Head of caudate nucleus (tissue), 42 donors: ENCODE measurements around the gene TFAP2B.

Source experiments
- DNase-seq, 42 donors: peaks; one replicate each; pipeline versions ENCODE4 v3.0.0 to v3.0.0-alpha.2; 2020 to 2021; ENCODE audit warnings: mixed read lengths in 7 of 42
- intact Hi-C: fragments of 100-400 bp; cut with DNase I; formaldehyde crosslinking; loops from one replicate; pipeline ENCODE4 v1.15.0; 2022

The TFAP2B gene

GRCh38 chr6:50845499-50846143, 26.9 kb downstream of the TFAP2B start:
- intact Hi-C loops: no loop called here
- no peak for DNase-seq

GRCh38 chr6:50846144-50846851, 27.6 kb downstream of the TFAP2B start:
- intact Hi-C loops: no loop called here
- DNase-seq: no peak

DNA sequence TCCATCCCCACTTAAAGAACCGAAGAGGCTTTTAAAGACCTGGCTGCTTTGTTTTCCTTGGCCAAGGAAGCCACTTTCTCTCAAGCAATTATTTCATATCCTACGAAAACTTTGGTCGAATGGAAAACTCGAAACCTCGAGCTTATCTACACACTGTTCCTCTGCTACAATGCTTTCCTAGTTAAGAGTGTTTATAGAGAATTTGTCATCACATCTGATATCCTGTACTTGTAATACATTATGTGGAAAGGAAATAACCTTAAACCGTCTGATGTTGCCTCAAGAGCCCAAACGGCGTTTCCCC, 28.1 kb downstream of the TFAP2B start:
- intact Hi-C loops: no loop called here
- DNase-seq: no peak

DNA sequence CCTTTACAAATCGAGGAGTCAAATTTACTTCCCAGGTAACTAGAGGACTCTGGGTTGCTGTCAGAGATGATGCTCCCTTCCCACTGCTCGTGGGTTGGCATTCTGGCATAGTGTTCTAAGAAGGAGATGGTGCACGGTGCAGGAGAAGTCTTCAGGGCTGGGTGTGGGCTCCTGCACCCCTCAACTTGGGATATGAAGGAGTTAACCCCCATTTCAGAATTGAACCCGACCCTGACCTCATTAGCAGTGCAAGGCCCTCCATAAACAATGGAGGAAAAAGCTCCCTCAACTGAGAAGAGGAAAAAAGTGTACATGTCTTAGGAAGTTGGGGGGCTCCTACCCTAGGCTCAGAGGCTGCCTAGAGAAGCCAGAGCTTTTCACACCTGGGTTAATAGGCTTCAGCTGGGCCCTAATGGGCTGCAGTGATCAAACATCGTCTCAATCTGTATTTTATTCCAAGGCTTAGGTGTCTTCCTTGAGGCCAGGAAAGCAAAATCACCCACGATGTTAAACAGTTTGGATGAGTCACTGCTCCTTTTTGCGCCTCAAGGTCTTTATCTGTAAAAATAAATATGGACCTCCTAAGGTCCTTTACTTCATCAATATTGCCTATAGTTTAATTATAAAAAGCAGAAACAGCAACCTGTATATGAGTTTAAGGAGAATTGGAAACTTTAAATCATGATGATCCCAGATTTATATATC, 29.4 kb downstream of the TFAP2B start:
- DNase-seq: no peak
- intact Hi-C loops: no loop called here

DNA sequence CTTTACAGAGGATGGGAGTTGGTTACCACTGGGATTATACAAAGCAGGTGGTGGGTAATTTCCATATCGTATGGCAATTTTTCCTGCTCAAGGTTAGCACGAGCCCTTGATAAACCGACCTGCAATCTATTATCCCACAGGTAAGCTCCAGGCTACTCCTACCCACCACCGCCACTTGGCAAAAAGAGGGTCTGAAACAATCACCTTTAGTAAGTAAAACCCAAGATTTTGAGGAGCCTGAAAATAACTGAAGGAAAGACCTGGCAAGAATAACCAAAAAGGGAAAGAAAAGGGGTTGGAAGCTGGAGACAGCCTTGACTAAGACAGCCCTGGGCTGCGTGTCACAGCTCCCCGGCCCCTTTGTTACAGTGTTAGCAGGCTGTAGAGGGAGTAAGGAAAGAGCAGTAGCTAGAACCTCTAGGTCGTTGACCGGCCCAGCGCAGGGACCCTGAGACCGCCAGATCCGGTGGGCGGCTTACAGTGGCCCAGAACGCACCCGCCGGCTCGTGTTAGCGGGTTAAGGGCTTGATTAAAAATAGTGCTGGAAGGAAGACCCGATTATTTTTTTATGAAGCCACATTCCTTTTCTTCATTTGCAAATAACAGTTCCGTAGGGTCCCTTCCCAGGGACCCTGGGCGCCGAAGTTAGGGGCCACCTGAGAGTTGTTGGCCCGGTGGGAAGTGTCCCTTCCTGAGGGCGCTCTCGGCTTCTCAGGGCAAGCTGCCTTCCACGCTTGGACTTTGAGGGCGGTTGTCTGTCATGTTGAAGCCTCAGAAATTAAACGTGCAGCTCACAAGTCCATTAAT, 30.5 kb downstream of the TFAP2B start:
- intact Hi-C loops: no loop called here
- no peak for DNase-seq

DNA sequence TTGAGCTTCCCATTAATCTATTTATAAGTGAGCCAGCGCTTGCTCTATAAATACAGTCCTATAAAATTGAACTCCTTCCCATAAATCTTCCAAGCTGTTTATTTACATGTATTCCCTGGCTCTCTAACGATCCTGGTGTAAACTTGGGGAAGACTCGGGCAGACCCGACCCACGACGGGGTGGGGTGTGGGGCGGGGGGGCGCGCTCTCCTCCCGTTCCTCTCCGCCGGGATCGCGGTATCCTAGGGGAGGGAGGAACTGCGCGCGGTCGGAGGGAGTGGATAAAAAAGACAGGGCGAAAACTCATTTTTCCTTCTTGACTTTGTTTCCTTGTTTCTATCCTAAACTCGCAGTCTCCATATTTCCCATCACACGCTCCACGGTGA, 31.1 kb downstream of the TFAP2B start:
- no peak for DNase-seq
- intact Hi-C loops: no loop called here

DNA sequence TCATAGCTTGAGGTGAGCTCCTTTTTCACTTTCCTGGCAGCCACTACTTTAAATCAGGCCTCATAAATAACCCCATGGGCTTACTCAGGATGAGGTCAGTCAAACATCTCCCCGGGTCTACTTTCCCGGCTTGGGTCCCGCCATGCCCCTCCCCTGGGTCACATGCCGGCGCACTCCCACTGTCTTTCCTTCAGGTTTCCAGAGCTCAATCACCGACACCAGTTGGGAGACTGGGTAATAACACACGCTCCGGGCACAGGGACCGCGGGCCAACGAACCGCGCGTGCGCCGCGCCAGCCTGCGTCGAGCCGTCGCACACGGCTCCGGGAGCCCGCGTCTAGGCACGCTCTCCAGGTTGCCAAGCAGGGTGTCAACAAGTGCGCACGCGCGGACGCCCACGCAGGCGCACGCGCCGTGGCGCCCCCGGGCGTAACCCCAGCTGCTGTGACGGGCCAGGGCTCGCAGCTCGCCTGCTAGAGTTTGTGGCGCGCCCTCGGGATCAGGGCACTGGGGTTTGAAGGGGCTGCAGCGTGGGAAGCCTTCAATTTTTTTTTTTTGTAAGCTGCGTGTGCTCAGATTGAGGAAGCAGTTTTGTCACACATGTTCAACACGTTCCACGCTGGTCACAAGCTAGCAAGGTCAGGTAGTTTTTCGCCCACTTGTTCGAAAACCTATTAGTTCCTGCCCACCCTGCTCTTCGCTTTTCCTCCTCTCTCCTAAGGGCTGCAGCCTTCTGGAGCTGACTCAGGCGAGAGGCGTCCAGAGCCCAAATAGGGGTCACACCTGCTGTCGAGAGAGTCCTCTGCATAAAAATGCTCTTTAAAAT, 31.8 kb downstream of the TFAP2B start:
- no peak for DNase-seq

DNA sequence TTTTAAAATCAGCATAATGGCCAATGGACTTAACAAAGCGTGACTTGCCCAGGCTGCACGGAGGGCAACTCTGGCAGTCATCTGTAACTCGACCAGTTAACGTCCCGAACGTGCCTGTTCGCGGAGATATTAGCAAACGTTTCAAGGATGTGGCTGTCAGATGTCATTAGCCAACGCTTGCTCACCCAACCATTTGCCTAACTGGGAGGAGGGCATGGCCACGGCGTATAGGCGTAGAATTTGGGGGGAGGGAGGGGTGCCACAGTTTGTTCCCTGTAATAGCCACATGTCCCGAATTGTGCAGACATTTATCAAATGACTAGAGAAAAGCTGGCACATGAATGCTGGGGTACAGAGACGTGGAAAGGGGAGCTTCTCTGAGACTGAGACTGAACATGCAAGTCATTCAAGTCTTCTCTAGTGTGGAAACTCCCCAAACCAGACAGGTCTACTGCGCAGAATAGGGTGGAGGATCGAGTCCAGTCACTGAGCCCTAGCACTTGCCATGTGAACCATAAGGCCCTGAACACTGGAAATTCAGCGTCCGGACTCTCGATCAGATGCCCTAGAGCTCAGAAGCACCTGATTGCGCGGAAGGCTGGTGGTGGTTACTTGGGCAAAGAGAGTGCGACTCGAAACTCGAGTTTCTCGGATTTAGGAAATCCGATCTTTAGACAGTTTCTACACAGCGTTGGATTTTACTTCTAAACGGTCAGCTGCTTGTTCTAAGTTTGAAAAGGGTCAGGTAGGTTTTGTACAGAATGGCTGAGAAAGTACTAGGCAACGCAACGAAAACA, 32.6 kb downstream of the TFAP2B start:
- intact Hi-C loops: no loop called here
- DNase-seq: no peak

More for the DNA sequence above, 31.8 kb downstream of the TFAP2B start:
- intact Hi-C loops: no loop called here

DNA sequence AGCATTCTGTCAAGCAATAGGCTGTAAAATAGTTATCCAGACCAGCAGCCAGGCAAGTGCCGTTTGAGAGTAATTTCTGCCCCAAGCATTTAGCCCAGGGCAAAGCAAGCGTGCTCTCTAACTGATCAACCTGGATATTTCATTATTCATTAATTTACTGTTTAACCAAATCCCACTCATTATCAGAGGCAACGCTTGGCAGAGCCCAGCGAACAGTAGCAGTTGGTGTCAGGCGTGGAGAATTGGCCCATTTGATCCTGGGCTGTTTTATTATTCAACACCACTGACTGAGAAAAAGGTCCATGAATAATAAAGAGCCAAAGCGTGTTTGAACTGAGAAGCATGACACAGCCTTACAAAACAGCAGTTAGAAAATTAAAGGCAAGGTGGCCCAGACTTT, 35.3 kb downstream of the TFAP2B start:
- intact Hi-C loops: no loop called here
- no peak for DNase-seq

GRCh38 chr6:50861692-50862091, 43.0 kb downstream of the TFAP2B start:
- intact Hi-C loops: no loop called here
- no peak for DNase-seq

DNA sequence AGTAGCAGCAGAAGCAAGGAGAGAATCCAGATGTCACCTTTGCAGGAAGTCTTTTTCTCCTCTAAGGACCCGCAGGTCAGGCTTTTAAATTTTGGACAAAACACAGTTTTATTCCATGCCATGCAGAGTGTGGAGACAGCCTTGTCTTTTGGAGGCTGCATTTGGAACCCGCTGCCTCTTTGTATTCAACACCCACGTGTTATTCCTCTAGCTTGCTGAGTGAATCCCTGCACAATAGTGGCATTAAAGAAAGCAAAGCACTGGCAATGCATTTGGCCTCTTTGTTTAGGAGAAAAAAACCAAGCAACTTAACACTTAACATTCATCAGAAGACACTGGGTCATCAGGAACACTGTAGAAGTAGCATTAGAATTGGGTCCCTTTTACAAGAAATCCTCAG, 43.5 kb downstream of the TFAP2B start:
- intact Hi-C loops: no loop called here
- DNase-seq: peak in 2 of 42 donors; percentile 10 to 28

DNA sequence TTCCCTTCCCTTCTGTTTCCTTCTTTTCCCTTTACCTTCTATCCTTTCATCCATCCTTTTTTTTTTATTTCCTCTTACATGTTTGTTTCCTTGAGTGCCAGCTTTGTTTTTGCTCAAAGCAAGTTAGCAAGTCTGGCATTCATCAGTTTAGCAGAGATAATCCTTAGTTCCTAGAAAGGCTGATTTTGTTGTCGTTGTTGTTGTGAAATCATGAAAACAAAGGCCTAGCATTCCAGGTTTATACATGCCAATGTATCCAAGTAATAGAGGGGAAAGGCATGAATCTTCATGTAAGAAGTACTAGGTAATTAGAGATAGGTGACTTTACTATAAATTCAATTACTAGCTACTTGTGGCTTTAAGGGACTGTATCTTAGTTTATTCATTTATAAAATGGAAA, 45.9 kb downstream of the TFAP2B start:
- no peak for DNase-seq
- intact Hi-C loops: no loop called here

DNA sequence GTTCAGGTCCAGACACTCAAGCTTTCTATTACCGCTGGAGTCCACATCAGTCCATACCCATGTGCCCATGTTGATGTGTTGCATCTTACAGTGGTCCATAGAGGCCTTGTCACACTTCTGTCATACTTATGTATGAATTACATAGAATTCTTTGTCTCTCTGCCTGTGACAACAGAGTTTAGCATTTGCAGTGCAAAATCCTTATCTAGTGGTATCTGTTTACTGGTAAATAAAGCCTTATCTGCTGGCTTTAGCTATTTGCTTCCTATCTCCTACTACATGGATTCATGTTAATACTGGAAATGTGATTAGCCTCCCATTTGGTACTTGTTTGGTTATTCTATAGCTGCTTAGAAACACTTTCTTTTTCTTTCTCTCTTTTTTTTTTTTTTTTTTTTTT, 49.8 kb downstream of the TFAP2B start:
- intact Hi-C loops: no loop called here
- DNase-seq: no peak

- intact Hi-C loops: no loop called here
Measured at GRCh38 chr6:50873167-50873566, 54.5 kb downstream of the TFAP2B start.

GRCh38 chr6:50884364-50884763, 65.7 kb downstream of the TFAP2B start:
- intact Hi-C loops: no loop called here

More at GRCh38 chr6:50873167-50873566, 54.5 kb downstream of the TFAP2B start:
- DNase-seq: no peak

DNA sequence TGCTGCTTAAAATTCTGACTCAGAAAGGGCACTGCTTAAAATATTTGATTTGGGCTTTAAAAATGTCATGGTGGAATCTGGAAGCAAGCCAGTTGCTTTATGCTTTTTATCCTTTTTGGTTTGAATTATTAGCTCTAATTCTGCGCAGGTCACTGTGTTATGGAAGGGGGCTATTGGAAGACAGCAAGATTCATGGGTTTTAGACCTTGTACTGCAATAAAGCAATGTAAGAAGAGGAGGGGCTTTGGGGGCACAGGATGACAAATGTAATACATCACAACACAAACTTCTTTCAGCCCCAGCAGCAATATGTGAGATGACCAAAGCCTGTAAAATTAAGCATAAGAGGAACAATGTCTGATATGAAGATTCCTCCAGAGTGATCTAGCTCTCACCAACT, 68.4 kb downstream of the TFAP2B start:
- intact Hi-C loops: no loop called here
- no peak for DNase-seq

More at GRCh38 chr6:50884364-50884763, 65.7 kb downstream of the TFAP2B start:
- DNase-seq: no peak

DNA sequence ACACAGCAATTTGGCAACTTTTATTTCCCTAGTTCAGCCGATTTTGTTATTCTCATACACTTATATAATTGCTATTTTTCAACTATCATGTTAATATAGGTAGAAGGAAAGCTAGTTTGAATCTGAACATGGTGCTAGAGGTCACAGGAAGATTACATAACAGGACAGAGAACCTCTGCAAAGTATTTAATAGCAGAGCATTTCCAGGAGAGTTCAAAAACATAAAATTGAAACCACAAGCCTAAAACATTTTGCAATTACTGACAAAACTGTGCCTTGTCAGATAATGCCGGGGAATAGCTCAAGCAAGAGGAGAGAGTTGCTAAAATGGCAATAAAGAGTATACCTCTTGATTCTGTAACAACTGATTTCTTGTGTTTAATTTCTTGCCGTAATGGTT, 70.8 kb downstream of the TFAP2B start:
- no peak for DNase-seq

DNA sequence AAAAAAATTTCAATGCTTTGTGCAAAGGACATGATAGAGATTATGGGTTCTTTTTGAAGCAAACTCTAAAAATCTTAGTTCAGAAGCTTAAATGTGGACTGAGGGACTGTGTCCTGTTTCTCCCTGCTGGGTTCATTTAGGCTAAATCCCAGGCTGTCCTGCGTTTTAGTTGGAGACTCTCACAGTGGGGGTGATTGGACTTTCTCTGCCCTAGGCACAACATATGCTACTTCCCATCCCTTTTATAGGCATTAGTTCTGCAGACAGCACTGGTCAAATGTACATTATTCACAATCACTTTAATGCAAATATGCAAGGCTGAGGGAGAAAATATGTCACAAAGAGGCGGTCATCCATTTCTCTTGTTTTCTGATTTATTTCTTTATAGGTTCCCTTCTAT, 71.3 kb downstream of the TFAP2B start:
- intact Hi-C loops: no loop called here
- DNase-seq: no peak

More for the DNA sequence above, 70.8 kb downstream of the TFAP2B start:
- intact Hi-C loops: no loop called here
